GM12872 (cell line): Measurements from ENCODE around the gene PRKD3.

Experiments
- CTCF ChIP-seq: IDR thresholded peaks from 3 replicates; pipeline ENCODE4 v1.5.1; 2011; ENCODE audit warnings: low read depth, mild to moderate bottlenecking, low read length, moderate library complexity; ENCODE audit not compliant: insufficient read depth

Gene PRKD3

GRCh38 chr2:37295469-37296073 is 29.1 kb downstream of the PRKD3 start:
- TF ChIP-seq CTCF, result no peak

GRCh38 chr2:37291680-37292079 is 33.0 kb downstream of the PRKD3 start:
- TF ChIP-seq CTCF, result no peak

- TF ChIP-seq CTCF, result peak; percentile 43; the same call in 2 of the 3 replicates
These were observed 36.7 kb downstream of the PRKD3 start for GRCh38 chr2:37287966-37288365.

- TF ChIP-seq CTCF, result no peak
These were observed 40.3 kb downstream of the PRKD3 start for GRCh38 chr2:37284381-37284780.

GRCh38 chr2:37283207-37283606 is 41.4 kb downstream of the PRKD3 start:
- no peak for TF ChIP-seq CTCF

- TF ChIP-seq CTCF, result no peak
These were observed 41.9 kb downstream of the PRKD3 start for GRCh38 chr2:37282746-37283145.

- TF ChIP-seq CTCF, result no peak; the same call in 2 of the 3 replicates
These were observed 42.7 kb downstream of the PRKD3 start for GRCh38 chr2:37281916-37282315.
